SU-DHL-6 (cell line): Measurements from ENCODE around the gene ARMH2.

Experiments used
- EZH2phosphoT487 ChIP-seq: fragments of 200-600 bp; sonication (generic), shearing (Covaris generic); conservative IDR thresholded peaks from 2 replicates; pipeline ENCODE4 v1.6.1; 2018; ENCODE audit warnings: mild to moderate bottlenecking, antibody characterized with exemption, low read length, moderate library complexity, mixed read lengths
- TF ChIP-seq, protein P1 (sequence below): fragments of 200-600 bp; sonication (generic); IDR thresholded peaks from one replicate; pipeline ENCODE4 v1.5.1; 2017; ENCODE audit warnings: antibody characterized with exemption, mild to moderate bottlenecking, low read length, moderate library complexity; ENCODE audit not compliant: insufficient read depth, poor library complexity, severe bottlenecking

DNA sequence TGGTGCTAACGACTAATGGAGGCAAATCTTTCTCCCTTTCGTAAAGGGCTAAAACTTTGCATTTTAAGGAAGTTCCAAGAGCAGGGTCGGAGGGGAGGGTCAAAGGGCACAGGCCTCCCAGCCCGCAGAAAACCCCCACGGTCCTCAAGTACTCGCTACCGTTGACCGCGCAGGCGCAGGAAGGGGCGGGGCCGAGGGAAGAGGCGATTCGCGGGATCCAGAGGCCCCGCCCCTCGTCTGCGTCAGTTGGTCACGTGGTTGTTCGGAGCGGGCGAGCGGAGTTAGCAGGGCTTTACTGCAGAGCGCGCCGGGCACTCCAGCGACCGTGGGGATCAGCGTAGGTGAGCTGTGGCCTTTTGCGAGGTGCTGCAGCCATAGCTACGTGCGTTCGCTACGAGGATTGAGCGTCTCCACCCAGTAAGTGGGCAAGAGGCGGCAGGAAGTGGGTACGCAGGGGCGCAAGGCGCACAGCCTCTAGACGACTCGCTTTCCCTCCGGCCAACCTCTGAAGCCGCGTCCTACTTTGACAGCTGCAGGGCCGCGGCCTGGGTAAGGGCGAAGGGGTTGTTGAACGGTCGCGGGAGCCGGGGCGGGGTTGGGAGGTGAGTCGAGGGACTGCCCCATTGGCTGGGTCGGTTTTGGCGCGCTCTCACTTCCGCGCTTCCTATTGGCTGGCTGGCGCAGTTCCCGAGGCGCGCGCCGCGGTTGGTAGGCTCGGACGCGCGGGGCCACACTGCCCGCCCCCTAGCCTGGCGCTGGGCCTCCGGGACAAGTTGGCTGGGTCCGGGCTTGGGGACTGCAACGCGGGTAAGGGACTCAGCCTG lies 23.8 kb downstream of the ARMH2 start, which contains the start of gene GMNN:
- TF ChIP-seq, protein P1, sequence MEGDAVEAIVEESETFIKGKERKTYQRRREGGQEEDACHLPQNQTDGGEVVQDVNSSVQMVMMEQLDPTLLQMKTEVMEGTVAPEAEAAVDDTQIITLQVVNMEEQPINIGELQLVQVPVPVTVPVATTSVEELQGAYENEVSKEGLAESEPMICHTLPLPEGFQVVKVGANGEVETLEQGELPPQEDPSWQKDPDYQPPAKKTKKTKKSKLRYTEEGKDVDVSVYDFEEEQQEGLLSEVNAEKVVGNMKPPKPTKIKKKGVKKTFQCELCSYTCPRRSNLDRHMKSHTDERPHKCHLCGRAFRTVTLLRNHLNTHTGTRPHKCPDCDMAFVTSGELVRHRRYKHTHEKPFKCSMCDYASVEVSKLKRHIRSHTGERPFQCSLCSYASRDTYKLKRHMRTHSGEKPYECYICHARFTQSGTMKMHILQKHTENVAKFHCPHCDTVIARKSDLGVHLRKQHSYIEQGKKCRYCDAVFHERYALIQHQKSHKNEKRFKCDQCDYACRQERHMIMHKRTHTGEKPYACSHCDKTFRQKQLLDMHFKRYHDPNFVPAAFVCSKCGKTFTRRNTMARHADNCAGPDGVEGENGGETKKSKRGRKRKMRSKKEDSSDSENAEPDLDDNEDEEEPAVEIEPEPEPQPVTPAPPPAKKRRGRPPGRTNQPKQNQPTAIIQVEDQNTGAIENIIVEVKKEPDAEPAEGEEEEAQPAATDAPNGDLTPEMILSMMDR = no peak
- TF ChIP-seq EZH2phosphoT487 = no peak
